BE2C (cell line): ENCODE data around the gene ICA1.
A peak's percentile ranks its signal among the peaks of the same experiment; 100 is the strongest.

Source experiments
- DNase-seq: peaks from one replicate; pipeline ENCODE4 v3.0.0-alpha.2; 2020
- H3K27me3 ChIP-seq: fragments of 250-450 bp; sonication (Bioruptor Pico); 2 replicates; pipeline ENCODE4 v1.5.1; 2020; ENCODE audit warnings: mild to moderate bottlenecking
- H3K36me3 ChIP-seq: fragments of 250-450 bp; sonication (Bioruptor Pico); 2 replicates; pipeline ENCODE4 v1.5.1; 2020; ENCODE audit warnings: mild to moderate bottlenecking
- H3K4me1 ChIP-seq: fragments of 250-450 bp; sonication (Bioruptor Pico); 2 replicates; pipeline ENCODE4 v1.5.1; 2020
- H3K4me3 ChIP-seq: 2 replicates; pipeline ENCODE4 v1.5.1; 2011; ENCODE audit warnings: low read depth, low read length
- H3K9me3 ChIP-seq: fragments of 250-450 bp; sonication (Bioruptor Pico); 2 replicates; pipeline ENCODE4 v1.5.1; 2020
- CTCF ChIP-seq: IDR thresholded peaks from 2 replicates; pipeline ENCODE4 v1.5.1; 2012; ENCODE audit warnings: mild to moderate bottlenecking, low read depth, low read length

Gene ICA1

GRCh38 chr7:8277394-8277982 is 15.5 kb upstream of the ICA1 start:
- Histone ChIP-seq H3K4me3 (no peak overlapping the region), H3K36me3 (no peaks in the 10 kb centered on the region), H3K4me1 (no peaks in the 10 kb centered on the region; the same call in 1 of the 2 replicates), H3K9me3 (no peaks in the 10 kb centered on the region; the same call in 1 of the 2 replicates), H3K27me3 (no peaks in the 10 kb centered on the region)
- peak; percentile 15 for DNase-seq
- peak; percentile 74 for TF ChIP-seq CTCF

GRCh38 chr7:8274589-8274988 is 12.6 kb upstream of the ICA1 start:
- no peaks in the 10 kb centered on the region for H3K27me3 ChIP-seq
- no peak for DNase-seq
- H3K9me3 ChIP-seq, result no peaks in the 10 kb centered on the region; the same call in 1 of the 2 replicates
- TF ChIP-seq CTCF, result no peak
- H3K4me3 ChIP-seq, result no peak overlapping the region
- H3K36me3 ChIP-seq, result no peaks in the 10 kb centered on the region
- H3K4me1 ChIP-seq, result no peaks in the 10 kb centered on the region

DNA sequence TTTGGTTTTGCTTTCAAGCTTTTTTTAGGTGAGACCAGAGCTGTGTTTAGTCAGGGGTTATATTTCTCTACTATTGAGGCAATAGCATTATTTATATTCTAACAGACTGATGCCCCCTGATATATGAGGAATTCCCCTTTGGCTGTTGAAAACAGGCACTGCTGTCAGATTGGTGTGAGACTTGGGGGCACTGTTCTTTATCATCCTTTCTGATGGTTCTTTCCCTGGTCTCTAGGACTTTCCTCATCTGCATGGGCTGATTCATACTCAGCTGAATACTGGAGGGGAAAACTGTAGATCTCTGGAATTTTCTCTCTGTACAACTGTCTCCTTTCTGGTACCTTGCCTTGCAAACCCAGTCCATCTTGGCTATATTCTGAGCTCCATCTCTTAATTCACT is 10.0 kb upstream of the ICA1 start:
- no peak for TF ChIP-seq CTCF
- no peaks in the 10 kb centered on the region for H3K4me1 ChIP-seq
- H3K4me3 ChIP-seq, result no peak overlapping the region
- no peaks in the 10 kb centered on the region for H3K27me3 ChIP-seq
- no peaks in the 10 kb centered on the region for H3K9me3 ChIP-seq
- DNase-seq, result no peak
- no peaks in the 10 kb centered on the region for H3K36me3 ChIP-seq

- no peak for DNase-seq
- Histone ChIP-seq H3K4me1 (peaks cover 16% of the 10 kb centered on the region), H3K27me3 (no peaks in the 10 kb centered on the region), H3K36me3 (peaks cover 36% of the 10 kb centered on the region), H3K4me3 (peak overlapping the region; percentile 75), H3K9me3 (peaks cover 3% of the 10 kb centered on the region)
- TF ChIP-seq CTCF, result no peak
Measured at GRCh38 chr7:8263048-8263447, 1.1 kb upstream of the ICA1 start.

DNA sequence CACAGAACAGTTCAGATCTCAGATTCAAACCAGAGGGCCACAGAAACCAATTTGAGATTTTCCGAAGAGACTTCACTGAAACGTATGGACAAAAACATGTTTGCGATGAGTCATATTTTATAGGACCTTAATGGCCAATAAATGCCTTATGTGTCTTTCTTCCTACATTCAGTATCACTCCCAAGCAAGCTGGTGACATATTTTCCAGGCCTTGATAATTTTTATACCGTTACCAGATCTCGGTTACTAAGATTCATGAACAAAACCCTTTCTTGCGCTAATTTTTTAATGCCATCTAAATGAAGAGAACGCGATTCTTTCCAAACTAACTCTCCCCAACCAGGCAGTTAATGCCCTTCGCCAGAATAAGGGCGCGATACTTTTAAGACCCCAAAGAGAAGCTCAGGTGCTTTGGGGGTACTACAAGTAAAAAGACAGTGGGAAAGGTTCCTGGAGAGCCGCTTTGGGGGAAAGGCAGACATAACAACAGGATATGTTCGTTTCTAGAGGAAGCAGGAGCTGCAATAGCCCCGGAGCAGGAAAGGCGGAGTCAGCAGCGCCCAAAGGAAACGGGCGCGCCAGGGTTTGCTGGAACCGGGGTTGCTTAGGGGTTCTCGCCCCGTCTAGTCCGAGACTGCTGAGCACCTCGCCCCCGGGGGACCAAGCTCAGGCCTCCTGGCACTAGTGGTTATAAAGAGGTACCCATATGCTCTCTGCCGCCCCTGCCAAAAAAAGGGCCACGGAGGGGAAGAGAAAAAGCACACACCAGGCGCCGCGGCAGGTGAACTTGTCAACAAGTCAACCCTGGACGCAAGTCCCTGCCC is 884 bp downstream of the ICA1 start:
- Histone ChIP-seq H3K27me3 (no peaks in the 10 kb centered on the region), H3K4me1 (peaks cover 16% of the 10 kb centered on the region), H3K9me3 (peaks cover 13% of the 10 kb centered on the region), H3K36me3 (peaks cover 53% of the 10 kb centered on the region), H3K4me3 (peak overlapping the region; percentile 75)
- TF ChIP-seq CTCF, result no peak
- peak; percentile 69 for DNase-seq

GRCh38 chr7:8259586-8260222 is 2.3 kb downstream of the ICA1 start:
- H3K27me3 ChIP-seq, result no peaks in the 10 kb centered on the region
- peaks cover 52% of the 10 kb centered on the region for H3K36me3 ChIP-seq
- peak overlapping the region; percentile 75 for H3K4me3 ChIP-seq
- H3K4me1 ChIP-seq, result peaks cover 16% of the 10 kb centered on the region
- peak; percentile 31 for DNase-seq
- TF ChIP-seq CTCF, result peak; percentile 17; the same call in 1 of the 2 replicates
- peaks cover 14% of the 10 kb centered on the region for H3K9me3 ChIP-seq
